Measurements from ENCODE around the gene KDM4D.
"Not testable (repeated sequence)": the region's sequence is repeated elsewhere in the genome, so short reads cannot be mapped to it uniquely, and the experiment has no call there.

The KDM4D gene

GRCh38 chr11:95005642-95006041 lies 32.1 kb downstream of the KDM4D start:
- DNase-seq (ENCODE audit: low spot score), result no peak
- no peak for TF ChIP-seq CTCF (IDR thresholded peaks at IDR 0.05; ENCODE audit: extremely low read depth, missing control alignments)

DNA sequence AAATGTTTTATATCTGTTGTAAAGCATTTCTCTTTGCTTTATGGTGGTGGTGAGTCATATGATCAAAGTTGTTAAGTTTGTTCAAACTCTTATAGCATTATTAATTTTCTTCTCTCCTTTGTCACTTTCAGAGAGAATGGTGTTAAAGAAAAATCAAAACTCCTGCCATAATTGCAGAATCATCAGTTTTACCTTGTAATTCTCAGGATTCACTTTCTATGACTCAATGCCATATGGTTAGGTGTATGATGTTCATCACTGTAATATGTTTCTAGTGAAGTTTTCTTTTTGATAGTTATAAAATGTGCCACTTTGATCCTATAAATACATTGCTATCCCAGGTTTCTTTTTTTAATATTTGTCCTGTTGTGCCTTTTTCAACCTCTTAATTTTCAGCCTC lies 37.9 kb downstream of the KDM4D start:
- no peak for DNase-seq (ENCODE audit: low spot score)
- TF ChIP-seq CTCF (IDR thresholded peaks at IDR 0.05; ENCODE audit: extremely low read depth, missing control alignments), result no peak

DNA sequence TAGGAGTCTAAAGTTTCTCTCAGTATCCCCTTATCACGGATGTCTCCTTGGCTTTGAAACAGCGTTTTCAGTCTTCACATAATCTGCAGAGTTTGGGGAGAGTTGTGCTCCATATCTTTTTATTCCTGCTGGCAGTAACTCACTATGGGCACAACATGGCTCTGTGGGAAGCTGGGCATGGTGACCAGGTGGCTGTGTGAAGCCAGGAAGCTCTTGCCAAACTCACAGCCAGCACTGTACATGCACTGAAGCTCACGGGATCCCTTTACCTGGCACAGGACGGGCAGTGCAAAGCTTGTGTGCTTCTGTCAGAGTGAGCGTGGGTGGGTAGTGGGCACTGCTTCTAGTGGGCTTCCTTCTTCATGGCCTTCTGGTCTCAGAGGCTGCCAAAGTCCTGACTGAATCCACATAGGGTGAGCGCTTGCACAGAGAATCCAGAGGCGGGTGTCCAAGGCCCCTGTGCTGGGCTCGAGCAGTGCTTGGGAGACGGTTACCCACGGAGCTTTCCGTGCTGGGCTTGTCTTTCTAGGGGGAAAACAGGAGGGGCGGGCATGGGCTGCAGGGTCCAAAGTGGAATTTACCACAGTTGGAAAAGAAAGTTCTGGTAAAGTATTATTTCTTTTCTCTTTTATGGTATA lies 40.8 kb downstream of the KDM4D start:
- DNase-seq (ENCODE audit: low spot score), result no peak

GRCh38 chr11:95016139-95016538 lies 42.6 kb downstream of the KDM4D start:
- TF ChIP-seq CTCF (IDR thresholded peaks at IDR 0.05; ENCODE audit: extremely low read depth, missing control alignments), result no peak
- no peak for DNase-seq (ENCODE audit: low spot score)

More for the DNA sequence above, 40.8 kb downstream of the KDM4D start:
- no peak for TF ChIP-seq CTCF (IDR thresholded peaks at IDR 0.05; ENCODE audit: extremely low read depth, missing control alignments)

DNA sequence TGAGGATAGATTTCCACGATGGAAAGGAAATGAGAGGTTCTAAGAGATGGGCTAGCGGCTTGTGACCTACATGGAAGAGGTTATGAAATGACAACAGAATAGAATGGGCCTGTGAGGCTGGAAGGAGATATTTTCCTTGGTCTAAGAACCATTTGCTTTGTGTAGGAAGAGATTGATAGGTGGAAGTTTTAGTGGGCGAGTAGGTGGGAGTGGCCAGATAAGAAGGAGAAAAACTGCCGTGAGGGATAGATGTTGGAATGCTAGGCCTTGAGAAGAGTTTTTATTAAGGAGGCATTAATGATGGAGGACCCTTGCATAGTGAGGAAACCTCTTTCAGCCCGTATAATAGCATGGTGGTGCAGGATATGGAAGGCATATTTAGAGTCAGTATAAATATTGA lies 48.0 kb downstream of the KDM4D start:
- not testable (repeated sequence) for DNase-seq (ENCODE audit: low spot score)

- no peak for TF ChIP-seq CTCF (IDR thresholded peaks at IDR 0.05; ENCODE audit: extremely low read depth, missing control alignments)
- DNase-seq (ENCODE audit: low spot score), result no peak
These were observed 51.4 kb downstream of the KDM4D start, which contains the start of gene KDM4E for GRCh38 chr11:95024958-95025357. Gene KDM4E (plus strand): TSS chr11:95025258. CDS start chr11:95025558, 300 bp downstream.

GRCh38 chr11:95025594-95025993 lies 52.1 kb downstream of the KDM4D start:
- DNase-seq (ENCODE audit: low spot score), result not testable (repeated sequence)

GRCh38 chr11:95028357-95028756 lies 54.8 kb downstream of the KDM4D start:
- no peak for TF ChIP-seq CTCF (IDR thresholded peaks at IDR 0.05; ENCODE audit: extremely low read depth, missing control alignments)

More at GRCh38 chr11:95028357-95028756, 54.8 kb downstream of the KDM4D start:
- no peak for DNase-seq (ENCODE audit: low spot score)
